ENCODE measurements around the gene PDRG1.
A peak's percentile ranks its signal among the peaks of the same experiment; 100 is the strongest.
"Not testable (repeated sequence)": the region's sequence is repeated elsewhere in the genome, so short reads cannot be mapped to it uniquely, and the experiment has no call there.

Gene PDRG1

GRCh38 chr20:31920275-31920855 lies 31.5 kb downstream of the PDRG1 start:
- Histone ChIP-seq H3K27ac (ENCODE audit: low read length) (no peak overlapping the region), H3K4me2 (ENCODE audit: low read length) (no peak overlapping the region), H3K4me3 (ENCODE audit: low read length) (no peak overlapping the region), H3K9ac (ENCODE audit: low read length) (no peak overlapping the region), H4K20me1 (ENCODE audit: insufficient read depth, low read length) (no peaks in the 10 kb centered on the region), H3K36me3 (replicated peaks; ENCODE audit: low read depth, low read length) (no peaks in the 10 kb centered on the region), H3K4me1 (ENCODE audit: low read length) (peaks cover 45% of the 10 kb centered on the region), H3K9me3 (ENCODE audit: insufficient read depth, low read length) (no peaks in the 10 kb centered on the region), H3K79me2 (ENCODE audit: low read length) (no peaks in the 10 kb centered on the region), H3K27me3 (ENCODE audit: low read depth, low read length) (no peaks in the 10 kb centered on the region), H2AFZ (ENCODE audit: low read depth, low read length) (no peak overlapping the region)
- TF ChIP-seq CTCF (IDR thresholded peaks at IDR 0.05; ENCODE audit: low read depth, low read length) (no peak), EZH2phosphoT487 (IDR thresholded peaks at IDR 0.05; ENCODE audit: low read depth) (no peak)

DNA sequence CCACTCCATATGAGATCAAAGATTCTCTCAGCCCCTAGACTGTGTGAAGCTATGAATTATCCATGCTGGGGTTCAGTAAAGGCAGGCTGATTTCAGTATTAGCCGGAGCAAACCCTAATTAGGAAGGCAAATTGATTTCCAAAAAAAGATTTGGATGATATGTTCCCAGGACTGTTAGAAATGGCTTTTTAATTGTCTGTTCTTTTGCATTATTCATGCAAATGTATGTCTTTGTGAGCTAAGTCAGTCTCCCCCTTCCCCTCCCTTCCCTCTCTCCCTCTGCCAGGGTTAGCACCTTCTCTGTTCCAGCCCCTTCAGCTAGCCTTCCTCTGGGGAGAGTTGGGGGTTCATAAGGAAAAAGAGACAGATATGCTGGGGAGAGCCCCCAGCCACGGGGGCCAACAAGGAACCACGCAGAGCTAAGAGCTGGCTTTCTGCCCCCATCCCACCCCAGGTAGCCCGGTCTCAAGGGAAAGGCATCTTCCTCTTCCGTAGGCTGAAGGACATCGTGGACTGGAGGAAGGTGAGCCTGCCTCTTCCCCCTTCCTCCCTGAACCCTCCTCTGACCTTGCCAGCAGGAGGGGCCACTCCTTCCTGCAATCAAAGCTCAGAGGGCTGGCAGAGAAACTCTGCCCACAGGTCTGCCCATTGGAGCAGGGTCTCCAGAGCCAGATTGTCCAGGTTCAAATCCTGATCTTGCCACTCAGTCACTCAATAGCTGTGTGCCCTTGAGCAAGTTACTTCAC lies 32.3 kb downstream of the PDRG1 start:
- no peaks in the 10 kb centered on the region for H3K9me3 ChIP-seq (ENCODE audit: insufficient read depth, low read length)
- no peak overlapping the region for H3K27ac ChIP-seq (ENCODE audit: low read length)
- no peaks in the 10 kb centered on the region for H3K79me2 ChIP-seq (ENCODE audit: low read length)
- H2AFZ ChIP-seq (ENCODE audit: low read depth, low read length) = no peak overlapping the region
- peaks cover 45% of the 10 kb centered on the region for H3K4me1 ChIP-seq (ENCODE audit: low read length)
- no peak overlapping the region for H3K4me2 ChIP-seq (ENCODE audit: low read length)
- H4K20me1 ChIP-seq (ENCODE audit: insufficient read depth, low read length) = no peaks in the 10 kb centered on the region
- no peaks in the 10 kb centered on the region for H3K27me3 ChIP-seq (ENCODE audit: low read depth, low read length)
- no peak overlapping the region for H3K9ac ChIP-seq (ENCODE audit: low read length)
- H3K4me3 ChIP-seq (ENCODE audit: low read length) = no peak overlapping the region
- TF ChIP-seq CTCF (IDR thresholded peaks at IDR 0.05; ENCODE audit: low read depth, low read length) (no peak), EZH2phosphoT487 (IDR thresholded peaks at IDR 0.05; ENCODE audit: low read depth) (no peak)
- no peaks in the 10 kb centered on the region for H3K36me3 ChIP-seq (replicated peaks; ENCODE audit: low read depth, low read length)

GRCh38 chr20:31918466-31919105 lies 33.3 kb downstream of the PDRG1 start:
- H3K79me2 ChIP-seq (ENCODE audit: low read length) = no peaks in the 10 kb centered on the region
- H3K9me3 ChIP-seq (ENCODE audit: insufficient read depth, low read length) = no peaks in the 10 kb centered on the region
- peaks cover 36% of the 10 kb centered on the region for H3K4me1 ChIP-seq (ENCODE audit: low read length)
- H3K36me3 ChIP-seq (replicated peaks; ENCODE audit: low read depth, low read length) = no peaks in the 10 kb centered on the region
- H2AFZ ChIP-seq (ENCODE audit: low read depth, low read length) = peak overlapping the region; percentile 68
- no peak overlapping the region for H3K9ac ChIP-seq (ENCODE audit: low read length)
- TF ChIP-seq CTCF (IDR thresholded peaks at IDR 0.05; ENCODE audit: low read depth, low read length) (no peak), EZH2phosphoT487 (IDR thresholded peaks at IDR 0.05; ENCODE audit: low read depth) (no peak)
- peak overlapping the region; percentile 64 for H3K4me2 ChIP-seq (ENCODE audit: low read length)
- H3K27me3 ChIP-seq (ENCODE audit: low read depth, low read length) = no peaks in the 10 kb centered on the region
- H3K4me3 ChIP-seq (ENCODE audit: low read length) = peak overlapping the region; percentile 39
- H4K20me1 ChIP-seq (ENCODE audit: insufficient read depth, low read length) = no peaks in the 10 kb centered on the region
- H3K27ac ChIP-seq (ENCODE audit: low read length) = peak overlapping the region; percentile 26

DNA sequence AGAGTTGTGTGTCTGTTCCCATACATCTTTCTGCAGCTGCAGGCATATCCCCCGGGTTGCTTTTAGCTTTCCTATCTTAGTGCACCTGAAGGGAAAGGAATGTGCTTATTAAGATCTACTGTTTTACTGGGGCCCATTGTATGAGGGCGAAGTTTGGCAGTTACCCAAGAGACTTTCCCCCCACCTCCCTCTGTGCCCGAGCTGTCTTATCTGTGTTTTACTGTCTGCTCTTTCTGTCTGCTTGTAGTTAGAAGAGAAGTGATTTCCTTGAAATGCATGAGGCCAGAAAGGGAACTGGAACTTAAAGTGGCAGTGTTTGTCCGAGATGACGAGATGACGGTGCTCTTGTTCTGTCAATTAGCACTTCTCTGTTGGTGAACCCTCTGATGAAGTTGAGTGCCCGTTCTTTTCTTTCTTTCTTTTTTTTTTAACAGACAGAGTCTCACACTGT lies 33.9 kb downstream of the PDRG1 start:
- H4K20me1 ChIP-seq (ENCODE audit: insufficient read depth, low read length); H3K9me3 ChIP-seq (ENCODE audit: insufficient read depth, low read length); H3K79me2 ChIP-seq (ENCODE audit: low read length); H3K9ac ChIP-seq (ENCODE audit: low read length); H3K36me3 ChIP-seq (replicated peaks; ENCODE audit: low read depth, low read length); H3K27me3 ChIP-seq (ENCODE audit: low read depth, low read length): not testable (repeated sequence)
- H3K4me2 ChIP-seq (ENCODE audit: low read length) = peak overlapping the region; percentile 64
- peak overlapping the region; percentile 68 for H2AFZ ChIP-seq (ENCODE audit: low read depth, low read length)
- H3K4me3 ChIP-seq (ENCODE audit: low read length) = peak overlapping the region; percentile 39
- H3K4me1 ChIP-seq (ENCODE audit: low read length) = peaks cover 30% of the 10 kb centered on the region
- H3K27ac ChIP-seq (ENCODE audit: low read length) = peak overlapping the region; percentile 26

All from OCI-LY3 (cell line).